Measurements from ENCODE around the gene NOS3. TPM values are rescaled to one million over a fixed set of nuclear protein-coding genes. Genes with fewer than 3 reads are reported as not detected.

NOS3 gene
- total and polyA plus RNA-seq, 2 experiments from 2014 or later = 2.6 to 6.1 TPM

GRCh38 chr7:150968734-150969372 is 22.0 kb upstream of the NOS3 start (continued):
- TF ChIP-seq ZNF462 (CRISPR knock-in tag; IDR thresholded peaks at IDR 0.05) (no peak), ZNF331 (CRISPR knock-in tag; IDR thresholded peaks at IDR 0.05; ENCODE audit: low read depth) (no peak)

GRCh38 chr7:150969475-150969874 is 21.3 kb upstream of the NOS3 start:
- Mint-ChIP-seq H3K9me3 (no peaks in the 10 kb centered on the region), H3K4me3 (no peak overlapping the region; the same call in 2 of the 3 replicates), H3K27me3 (ENCODE audit: insufficient read depth, low read depth, poor library complexity) (peaks cover 21% of the 10 kb centered on the region), H3K4me1 (peaks cover 41% of the 10 kb centered on the region), H3K36me3 (ENCODE audit: low read depth) (no peaks in the 10 kb centered on the region), H3K27ac (no peak overlapping the region)
- Histone ChIP-seq H3K79me2 (replicated peaks; ENCODE audit: insufficient read depth) (no peaks in the 10 kb centered on the region), H3K27me3 (ENCODE audit: insufficient read depth) (peaks cover 6% of the 10 kb centered on the region; the same call in 1 of the 2 replicates), H3K36me3 (ENCODE audit: insufficient read depth) (no peaks in the 10 kb centered on the region), H3F3A (replicated peaks; ENCODE audit: low read depth) (no peaks in the 10 kb centered on the region), H3K4me2 (no peak overlapping the region), H3K4me3 (no peak overlapping the region), H3K4me1 (ENCODE audit: insufficient read depth) (peaks cover 18% of the 10 kb centered on the region), H4K20me1 (replicated peaks; ENCODE audit: insufficient read depth) (no peaks in the 10 kb centered on the region), H3K27ac (ENCODE audit: low read depth) (no peak overlapping the region), H2AFZ (no peak overlapping the region), H3K9me2 (ENCODE audit: insufficient read depth) (no peaks in the 10 kb centered on the region)
- ATAC-seq (peak; percentile 4), DNase-seq (ENCODE audit: low spot score) (no peak)
- TF ChIP-seq, protein P1, sequence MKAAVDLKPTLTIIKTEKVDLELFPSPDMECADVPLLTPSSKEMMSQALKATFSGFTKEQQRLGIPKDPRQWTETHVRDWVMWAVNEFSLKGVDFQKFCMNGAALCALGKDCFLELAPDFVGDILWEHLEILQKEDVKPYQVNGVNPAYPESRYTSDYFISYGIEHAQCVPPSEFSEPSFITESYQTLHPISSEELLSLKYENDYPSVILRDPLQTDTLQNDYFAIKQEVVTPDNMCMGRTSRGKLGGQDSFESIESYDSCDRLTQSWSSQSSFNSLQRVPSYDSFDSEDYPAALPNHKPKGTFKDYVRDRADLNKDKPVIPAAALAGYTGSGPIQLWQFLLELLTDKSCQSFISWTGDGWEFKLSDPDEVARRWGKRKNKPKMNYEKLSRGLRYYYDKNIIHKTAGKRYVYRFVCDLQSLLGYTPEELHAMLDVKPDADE (IDR thresholded peaks at IDR 0.05) = no peak
- TF ChIP-seq ZNF462 (CRISPR knock-in tag; IDR thresholded peaks at IDR 0.05) = no peak
- no peak for TF ChIP-seq ZNF331 (CRISPR knock-in tag; IDR thresholded peaks at IDR 0.05; ENCODE audit: low read depth)
- no peak for TF ChIP-seq EZH2 (IDR thresholded peaks at IDR 0.05; ENCODE audit: low read depth, unreplicated experiment)
- TF ChIP-seq POLR2AphosphoS5 (IDR thresholded peaks at IDR 0.05; ENCODE audit: low read depth) = no peak
- no peak for TF ChIP-seq STAT1 (IDR thresholded peaks at IDR 0.05; ENCODE audit: unreplicated experiment)
- TF ChIP-seq EZH2phosphoT487 (IDR thresholded peaks at IDR 0.05; ENCODE audit: unreplicated experiment) = no peak
- TF ChIP-seq CREB1 (CRISPR knock-in tag; IDR thresholded peaks at IDR 0.05; ENCODE audit: low read depth) = no peak

Measured in GM23338 (cell line).